Measurements from ENCODE around the gene FGF4. TPM values are rescaled to one million over a fixed set of nuclear protein-coding genes. Genes with fewer than 3 reads are reported as not detected.

FGF4 gene
- total RNA-seq, 1 experiment from 2014 or later: not detected

- intact Hi-C loops (cut with micrococcal nuclease): no loop called here
- BruUV-seq (replicated peaks): no TSS peak
- RAD21 ChIA-PET (ENCODE audit: low non-redundant PET in 1 of 2, low total read pairs in 2 of 2, uncharacterized antibody in 2 of 2, unreplicated experiment in 2 of 2): no interaction called here
- Histone ChIP-seq H3K27ac (ENCODE audit: low read depth, low read length) (no peak overlapping the region), H3K27me3 (ENCODE audit: insufficient read depth, low read length) (peaks cover 8% of the 10 kb centered on the region; the same call in 1 of the 2 replicates), H3K4me3 (replicated peaks in 1 of 2; ENCODE audit: low read depth in 1 of 2, low read length in 2 of 2) (no peak overlapping the region), H2AFZ (ENCODE audit: low read depth, low read length, poor library complexity, severe bottlenecking) (no peak overlapping the region), H4K20me1 (ENCODE audit: insufficient read depth) (no peaks in the 10 kb centered on the region), H3K36me3 (ENCODE audit: control insufficient read depth in 1 of 2, insufficient read depth in 2 of 2, low read length in 2 of 2) (no peaks in the 10 kb centered on the region), H3K9ac (ENCODE audit: low read length) (no peak overlapping the region), H3K79me2 (ENCODE audit: insufficient read depth, low read length) (no peaks in the 10 kb centered on the region), H3K4me1 (ENCODE audit: control insufficient read depth in 1 of 2, insufficient read depth in 2 of 2, low read length in 2 of 2) (peaks cover 4 to 30% of the 10 kb centered on the region in 2 experiments), H3K9me3 (ENCODE audit: control insufficient read depth in 1 of 2, insufficient read depth in 1 of 2, low read depth in 1 of 2, low read length in 2 of 2) (no peaks in the 10 kb centered on the region), H3K9me2 (ENCODE audit: insufficient read depth) (no peaks in the 10 kb centered on the region), H3K4me2 (ENCODE audit: low read length) (no peak overlapping the region)
- no peak for ATAC-seq
- POLR2A ChIA-PET: no interaction called here
- TF ChIP-seq YY1 (IDR thresholded peaks at IDR 0.05; ENCODE audit: extremely low read depth, insufficient replicate concordance, low read depth, low read length) (no peak), ZFX (IDR thresholded peaks at IDR 0.05) (no peak), EGR1 (IDR thresholded peaks at IDR 0.05; ENCODE audit: low read depth) (no peak), POLR2A (IDR thresholded peaks at IDR 0.05; ENCODE audit: borderline replicate concordance, extremely low read depth, insufficient read depth, insufficient read length) (no peak), EZH2phosphoT487 (IDR thresholded peaks at IDR 0.05; ENCODE audit: borderline replicate concordance) (no peak), JUND (IDR thresholded peaks at IDR 0.05) (no peak), CEBPB (IDR thresholded peaks at IDR 0.05; ENCODE audit: low read depth) (no peak), RAD21 (IDR thresholded peaks at IDR 0.05; ENCODE audit: low read depth) (no peak), CBX3 (IDR thresholded peaks at IDR 0.05; ENCODE audit: low read depth) (no peak), ATF3 (IDR thresholded peaks at IDR 0.05) (no peak), SRF (IDR thresholded peaks at IDR 0.05; ENCODE audit: low read depth) (no peak), SIN3A (IDR thresholded peaks at IDR 0.05; ENCODE audit: low read depth) (no peak), POLR2AphosphoS5 (IDR thresholded peaks at IDR 0.05; ENCODE audit: low read depth, low read length) (no peak), ZBTB33 (IDR thresholded peaks at IDR 0.05; ENCODE audit: extremely low read depth, insufficient replicate concordance, low read length) (no peak), CTCF (IDR thresholded peaks at IDR 0.05 in 2 of 3, conservative IDR thresholded peaks at IDR 0.05 in 1 of 3; ENCODE audit: borderline replicate concordance in 1 of 3, insufficient read depth in 1 of 3, low read depth in 2 of 3, low read length in 2 of 3) (no peak), FOSL1 (IDR thresholded peaks at IDR 0.05; ENCODE audit: low read depth) (no peak), EZH2 (IDR thresholded peaks at IDR 0.05) (no peak)
- CTCF ChIA-PET: no interaction called here
- DNase-seq (ENCODE audit: low read depth, low spot score): no peak
These were observed 44.5 kb upstream of the FGF4 start for GRCh38 chr11:69819541-69820070.

Measured in HCT116 (cell line).